HEK293T (cell line): ENCODE measurements around the gene PPP1R37.

Experiments used
- BHLHE40 ChIP-seq: fragments of 450-650 bp; IDR thresholded peaks from 2 replicates; pipeline ENCODE4 v1.6.1; 2016; ENCODE audit warnings: mild to moderate bottlenecking, moderate library complexity, borderline replicate concordance
- ELF4 ChIP-seq: fragments of 450-650 bp; IDR thresholded peaks from 2 replicates; pipeline ENCODE4 v1.6.1; 2017; ENCODE audit warnings: antibody characterized with exemption
- FOXA1 ChIP-seq: fragments of 450-650 bp; IDR thresholded peaks from 2 replicates; pipeline ENCODE4 v1.6.1; 2016; ENCODE audit warnings: mild to moderate bottlenecking
- FOXK2 ChIP-seq: fragments of 450-650 bp; IDR thresholded peaks from 2 replicates; pipeline ENCODE4 v1.6.1; 2016; ENCODE audit warnings: mild to moderate bottlenecking
- FOXM1 ChIP-seq: fragments of 450-650 bp; IDR thresholded peaks from 2 replicates; pipeline ENCODE4 v1.6.1; 2017; ENCODE audit warnings: mild to moderate bottlenecking, borderline replicate concordance
- HDGF ChIP-seq: fragments of 450-650 bp; IDR thresholded peaks from 2 replicates; pipeline ENCODE4 v1.6.1; 2017; ENCODE audit warnings: antibody characterized with exemption, borderline replicate concordance
- NFRKB ChIP-seq: fragments of 450-650 bp; IDR thresholded peaks from 2 replicates; pipeline ENCODE4 v1.6.1; 2016; ENCODE audit warnings: mild to moderate bottlenecking, moderate library complexity
- SP1 ChIP-seq: fragments of 450-650 bp; IDR thresholded peaks from 2 replicates; pipeline ENCODE4 v1.6.1; 2017
- SUZ12 ChIP-seq: fragments of 450-650 bp; IDR thresholded peaks from 2 replicates; pipeline ENCODE4 v1.6.1; 2016; ENCODE audit warnings: mild to moderate bottlenecking
- TARDBP ChIP-seq: fragments of 450-650 bp; IDR thresholded peaks from 2 replicates; pipeline ENCODE4 v1.6.1; 2016
- ZNF384 ChIP-seq: fragments of 450-650 bp; IDR thresholded peaks from 2 replicates; pipeline ENCODE4 v1.6.1; 2016

- TF ChIP-seq HDGF (no peak; the same call in 1 of the 2 replicates), FOXK2 (no peak), BHLHE40 (no peak), NFRKB (no peak), SUZ12 (no peak), FOXM1 (no peak), ZNF384 (no peak), SP1 (no peak), FOXA1 (no peak), TARDBP (no peak), ELF4 (no peak)
Observed at GRCh38 chr19:45078390-45079062, 14.5 kb upstream of the PPP1R37 start.
